Immature natural killer cell (primary cell): ENCODE results near the gene NSUN6. TPM values are rescaled to one million over a fixed set of nuclear protein-coding genes. Genes with fewer than 3 reads are reported as not detected.
A peak's percentile ranks its signal among the peaks of the same experiment; 100 is the strongest.
"Not testable (repeated sequence)": the region's sequence is repeated elsewhere in the genome, so short reads cannot be mapped to it uniquely, and the experiment has no call there.

Experiments used
- DNase-seq, 3 donors: peaks; one replicate each; pipeline ENCODE4 v3.0.0; 2022; ENCODE audit warnings: mixed read lengths in 1 of 3
- H3K27ac Mint-ChIP-seq, 6 donors: one replicate each; pipeline ENCODE4 v1.8.0; 2020; ENCODE audit warnings: mixed read lengths in 6 of 6, mild to moderate bottlenecking in 5 of 6, inconsistent platforms in 4 of 6, moderate library complexity in 3 of 6
- H3K27me3 Mint-ChIP-seq, 3 donors: one replicate each; pipeline ENCODE4 v1.8.0; 2020 to 2021; ENCODE audit warnings: low read depth in 3 of 3, mild to moderate bottlenecking in 3 of 3, mixed read lengths in 3 of 3, moderate library complexity in 3 of 3, inconsistent platforms in 1 of 3
- H3K36me3 Mint-ChIP-seq, 3 donors: one replicate each; pipeline ENCODE4 v1.8.0; 2020; ENCODE audit warnings: mixed read lengths in 3 of 3, inconsistent platforms in 2 of 3, mild to moderate bottlenecking in 2 of 3
- H3K4me1 Mint-ChIP-seq, 2 donors: one replicate each; pipeline ENCODE4 v1.8.0; 2020; ENCODE audit warnings: inconsistent platforms in 2 of 2, mild to moderate bottlenecking in 2 of 2, mixed read lengths in 2 of 2, moderate library complexity in 1 of 2
- H3K4me3 Mint-ChIP-seq, 5 donors: one replicate each; pipeline ENCODE4 v1.8.0; 2020; ENCODE audit warnings: mild to moderate bottlenecking in 5 of 5, mixed read lengths in 5 of 5, inconsistent platforms in 3 of 5, moderate library complexity in 3 of 5
- H3K9me3 Mint-ChIP-seq, 6 donors: one replicate each; pipeline ENCODE4 v1.8.0; 2020; ENCODE audit warnings: mild to moderate bottlenecking in 6 of 6, mixed read lengths in 6 of 6, inconsistent platforms in 4 of 6, moderate library complexity in 3 of 6
- polyA plus RNA-seq, 3 donors: library from polyadenylated mRNA; unstranded; fragments of 300-500 nt; fragmentation: Illumina TruSeq; gene quantifications; one replicate each; pipeline ENCODE4 v1.2.3, GENCODE V29; 2021

Gene NSUN6
- polyA plus RNA-seq, 3 donors from 2014 or later: 3.5 to 15.8 (median 6.1) TPM

DNA sequence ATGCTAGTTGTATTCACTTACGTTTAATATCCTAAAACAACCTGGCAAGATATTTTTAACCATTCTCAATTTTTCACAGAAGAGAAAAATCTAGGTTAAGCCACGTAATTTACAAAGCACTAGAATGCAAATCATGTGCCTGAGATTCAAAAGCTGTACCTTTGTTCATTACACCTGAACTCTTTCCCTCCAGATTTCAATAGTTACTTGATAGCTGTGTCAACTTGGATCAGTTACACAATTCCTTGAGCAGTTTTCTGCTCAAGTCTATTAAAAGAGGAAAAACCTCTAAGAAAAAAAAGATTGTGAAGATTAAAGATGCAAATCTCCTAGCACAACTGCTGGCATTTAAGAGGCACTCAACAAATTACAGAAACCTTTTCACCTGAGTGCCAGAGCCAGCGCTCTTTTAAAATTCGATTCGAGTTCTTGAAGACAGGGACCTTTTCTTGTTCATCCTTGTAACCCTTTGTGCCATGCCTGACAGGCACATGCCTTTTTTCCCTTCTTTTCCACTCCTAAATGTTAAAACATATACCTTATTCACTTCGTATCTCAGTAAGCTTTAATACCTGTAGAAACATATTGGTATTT lies 886 bp downstream of the NSUN6 start:
- peak in 1 of 3 donors; percentile 10 for DNase-seq
- H3K9me3 Mint-ChIP-seq: no peaks in the 10 kb centered on the region
- H3K27ac Mint-ChIP-seq: peak overlapping the region; percentile 94 to 100 (median 99)
- H3K4me3 Mint-ChIP-seq: peak overlapping the region; percentile 92 to 99 (median 99)
- peaks cover 7 to 15% (median 8%) of the 10 kb centered on the region in 3 donors for H3K27me3 Mint-ChIP-seq
- H3K36me3 Mint-ChIP-seq: peaks cover 0 to 23% (median 20%) of the 10 kb centered on the region in 3 donors
- H3K4me1 Mint-ChIP-seq: peaks cover 30 to 35% of the 10 kb centered on the region in 2 donors

DNA sequence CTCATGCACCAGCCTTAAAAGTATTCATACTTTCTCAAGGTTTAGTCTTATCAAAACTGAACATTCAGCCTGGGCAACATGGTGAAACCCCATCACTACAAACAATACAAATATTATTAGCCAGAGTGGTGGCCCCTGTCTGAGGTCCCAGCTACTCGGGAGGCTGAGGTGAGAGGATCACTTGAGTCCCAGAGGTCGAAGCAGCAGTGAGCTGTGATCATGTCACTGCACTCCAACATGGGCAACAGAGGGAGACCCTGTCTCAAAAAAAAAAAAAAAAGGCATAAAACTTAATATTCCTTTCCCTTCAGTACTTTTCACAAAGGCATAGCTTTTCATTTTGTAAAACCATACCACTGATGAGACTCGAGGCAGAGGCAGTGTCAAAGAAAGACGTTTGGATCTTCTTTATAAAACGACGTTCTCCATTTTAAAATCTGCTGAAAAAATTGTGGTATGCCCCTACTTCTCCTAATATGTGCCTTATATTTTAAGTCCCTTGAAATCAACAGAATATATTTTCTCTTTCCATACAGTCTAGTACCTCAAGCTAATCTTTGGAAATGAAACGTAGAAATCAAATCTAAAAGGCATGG lies 1.9 kb downstream of the NSUN6 start:
- H3K9me3 Mint-ChIP-seq: no peaks in the 10 kb centered on the region
- peaks cover 7 to 15% (median 8%) of the 10 kb centered on the region in 3 donors for H3K27me3 Mint-ChIP-seq
- H3K4me3 Mint-ChIP-seq: peak overlapping the region; percentile 53 to 99 (median 96)
- peak overlapping the region in 5 of 6 donors; percentile 24 to 100 (median 73) for H3K27ac Mint-ChIP-seq
- H3K4me1 Mint-ChIP-seq: peaks cover 30 to 35% of the 10 kb centered on the region in 2 donors
- H3K36me3 Mint-ChIP-seq: peaks cover 0 to 22% (median 16%) of the 10 kb centered on the region in 3 donors
- no peak for DNase-seq

DNA sequence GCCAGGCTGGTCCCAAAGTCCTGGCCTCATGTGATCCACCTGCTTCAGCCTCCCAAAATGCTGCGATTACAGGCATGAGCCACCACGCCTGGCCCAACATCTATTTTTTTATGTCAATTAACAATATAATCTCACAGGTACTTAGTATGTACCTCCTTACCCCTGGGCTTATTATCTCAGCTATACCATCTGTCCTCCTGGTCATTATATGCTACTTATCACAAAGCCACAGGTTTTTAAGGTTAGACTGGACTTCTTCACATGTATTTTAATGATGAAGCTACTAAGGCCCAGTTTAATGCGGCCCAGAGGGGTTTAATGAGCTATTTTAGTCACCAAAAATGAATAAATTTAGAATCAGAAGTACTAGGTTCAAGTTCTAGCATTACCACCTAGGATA lies 3.4 kb downstream of the NSUN6 start:
- no peaks in the 10 kb centered on the region for H3K9me3 Mint-ChIP-seq
- H3K27ac Mint-ChIP-seq: peak overlapping the region in 2 of 6 donors; percentile 10 to 16
- no peak overlapping the region for H3K4me3 Mint-ChIP-seq
- H3K4me1 Mint-ChIP-seq: peaks cover 30 to 35% of the 10 kb centered on the region in 2 donors
- peaks cover 0 to 26% (median 6%) of the 10 kb centered on the region in 3 donors for H3K36me3 Mint-ChIP-seq
- DNase-seq: no peak
- H3K27me3 Mint-ChIP-seq: peaks cover 7 to 15% (median 8%) of the 10 kb centered on the region in 3 donors

DNA sequence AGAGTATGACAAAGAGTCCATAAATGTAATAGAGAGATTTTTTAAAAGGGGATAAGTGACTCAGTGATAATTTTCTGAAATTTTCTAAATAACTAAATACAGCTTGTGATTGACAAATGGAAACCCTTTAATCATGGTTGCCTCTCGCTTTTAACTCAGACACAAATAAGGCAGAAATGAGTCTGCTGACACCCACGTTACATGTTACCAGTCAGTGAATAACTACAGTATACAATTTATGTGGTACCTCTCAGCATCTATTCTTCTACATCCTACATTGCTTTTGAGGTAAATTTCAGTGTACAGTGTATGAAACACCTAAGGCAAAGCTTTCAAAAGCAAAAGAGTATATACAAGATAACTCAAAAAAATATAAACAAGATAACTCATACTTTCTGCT lies 4.2 kb downstream of the NSUN6 start:
- Mint-ChIP-seq H3K27ac (no peak overlapping the region), H3K27me3 (peaks cover 7 to 10% (median 8%) of the 10 kb centered on the region in 3 donors), H3K4me1 (peaks cover 26 to 31% of the 10 kb centered on the region in 2 donors), H3K4me3 (no peak overlapping the region), H3K9me3 (no peaks in the 10 kb centered on the region), H3K36me3 (peaks cover 0 to 26% (median 4%) of the 10 kb centered on the region in 3 donors)
- no peak for DNase-seq

DNA sequence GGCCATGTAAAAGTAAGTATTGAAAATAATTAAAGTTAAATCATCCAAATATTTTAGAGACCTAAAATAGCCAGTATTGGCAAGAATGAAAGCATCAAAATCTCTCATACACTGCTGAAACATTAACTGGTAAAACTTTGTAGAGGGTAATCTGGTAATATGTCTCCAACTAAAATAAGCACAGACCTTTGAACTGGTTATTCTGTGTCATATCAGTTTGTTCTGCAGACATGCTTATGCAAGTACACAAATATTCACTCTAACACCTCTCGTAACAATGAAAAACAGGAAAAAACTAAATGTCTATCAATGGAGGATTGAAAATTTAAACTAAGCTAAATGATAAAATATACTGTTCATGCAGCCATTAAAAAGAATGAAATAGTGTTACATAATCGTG lies 11.7 kb downstream of the NSUN6 start:
- H3K27ac Mint-ChIP-seq, H3K27me3 Mint-ChIP-seq, H3K9me3 Mint-ChIP-seq, H3K4me3 Mint-ChIP-seq, H3K4me1 Mint-ChIP-seq, DNase-seq: not testable (repeated sequence)
- peaks cover 0 to 31% (median 0%) of the 10 kb centered on the region in 3 donors for H3K36me3 Mint-ChIP-seq

DNA sequence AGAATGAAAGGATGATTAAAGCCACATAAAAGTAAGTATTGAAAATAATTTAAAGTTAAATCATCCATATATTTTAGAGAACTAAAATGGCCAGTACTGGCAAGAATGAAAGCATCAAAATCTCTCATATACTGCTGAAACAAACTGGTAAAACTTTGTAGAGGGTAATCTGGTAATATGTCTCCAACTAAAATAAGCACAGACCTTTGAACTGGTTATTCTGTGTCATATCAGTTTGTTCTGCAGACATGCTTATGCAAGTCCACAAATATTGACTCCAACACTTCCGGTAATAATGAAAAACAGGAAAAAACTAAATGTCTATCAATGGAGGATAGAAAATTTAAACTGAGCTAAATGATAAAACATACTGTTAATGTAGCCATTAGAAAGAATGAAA lies 14.0 kb downstream of the NSUN6 start:
- H3K27me3 Mint-ChIP-seq, H3K4me3 Mint-ChIP-seq, H3K9me3 Mint-ChIP-seq, H3K4me1 Mint-ChIP-seq, DNase-seq: not testable (repeated sequence)
- H3K36me3 Mint-ChIP-seq: peaks cover 0 to 26% (median 10%) of the 10 kb centered on the region in 3 donors
- H3K27ac Mint-ChIP-seq: peak overlapping the region in 1 of 6 donors; percentile 49

DNA sequence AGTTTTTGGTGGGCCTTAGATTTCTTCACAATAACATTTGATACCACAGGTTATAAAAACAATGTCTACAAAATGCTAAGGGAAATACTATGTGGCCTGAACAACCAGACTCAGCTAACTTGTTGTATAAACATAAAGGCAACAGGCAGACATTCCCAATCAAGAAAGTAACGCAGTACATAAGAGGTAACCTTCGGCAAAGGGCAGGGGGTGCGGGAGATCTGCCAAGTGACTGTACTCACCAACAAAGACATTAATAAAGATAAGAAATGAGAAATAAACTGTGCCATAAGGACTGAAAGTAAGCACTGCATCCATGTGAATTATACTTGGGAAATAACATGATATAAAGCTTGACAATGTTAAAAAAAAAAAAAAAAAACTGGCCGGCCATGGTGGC lies 15.4 kb downstream of the NSUN6 start:
- Mint-ChIP-seq H3K27ac (no peak overlapping the region), H3K4me3 (no peak overlapping the region), H3K27me3 (peaks cover 0 to 2% (median 0%) of the 10 kb centered on the region in 3 donors), H3K9me3 (no peaks in the 10 kb centered on the region), H3K4me1 (no peaks in the 10 kb centered on the region), H3K36me3 (peaks cover 0 to 26% (median 10%) of the 10 kb centered on the region in 3 donors)
- no peak for DNase-seq

DNA sequence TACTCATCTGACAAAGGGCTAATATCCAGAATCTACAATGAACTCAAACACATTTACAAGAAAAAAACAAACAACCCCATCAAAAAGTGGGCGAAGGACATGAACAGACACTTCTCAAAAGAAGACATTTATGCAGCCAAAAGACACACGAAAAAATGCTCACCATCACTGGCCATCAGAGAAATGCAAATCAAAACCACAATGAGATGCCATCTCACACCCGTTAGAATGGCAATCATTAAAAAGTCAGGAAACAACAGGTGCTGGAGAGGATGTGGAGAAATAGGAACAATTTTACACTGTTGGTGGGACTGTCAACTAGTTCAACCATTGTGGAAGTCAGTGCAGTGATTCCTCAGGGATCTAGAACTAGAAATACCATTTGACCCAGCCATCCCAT lies 18.9 kb downstream of the NSUN6 start:
- peaks cover 0 to 18% (median 13%) of the 10 kb centered on the region in 3 donors for H3K36me3 Mint-ChIP-seq
- DNase-seq, H3K27ac Mint-ChIP-seq, H3K4me1 Mint-ChIP-seq, H3K27me3 Mint-ChIP-seq, H3K9me3 Mint-ChIP-seq, H3K4me3 Mint-ChIP-seq: not testable (repeated sequence)

DNA sequence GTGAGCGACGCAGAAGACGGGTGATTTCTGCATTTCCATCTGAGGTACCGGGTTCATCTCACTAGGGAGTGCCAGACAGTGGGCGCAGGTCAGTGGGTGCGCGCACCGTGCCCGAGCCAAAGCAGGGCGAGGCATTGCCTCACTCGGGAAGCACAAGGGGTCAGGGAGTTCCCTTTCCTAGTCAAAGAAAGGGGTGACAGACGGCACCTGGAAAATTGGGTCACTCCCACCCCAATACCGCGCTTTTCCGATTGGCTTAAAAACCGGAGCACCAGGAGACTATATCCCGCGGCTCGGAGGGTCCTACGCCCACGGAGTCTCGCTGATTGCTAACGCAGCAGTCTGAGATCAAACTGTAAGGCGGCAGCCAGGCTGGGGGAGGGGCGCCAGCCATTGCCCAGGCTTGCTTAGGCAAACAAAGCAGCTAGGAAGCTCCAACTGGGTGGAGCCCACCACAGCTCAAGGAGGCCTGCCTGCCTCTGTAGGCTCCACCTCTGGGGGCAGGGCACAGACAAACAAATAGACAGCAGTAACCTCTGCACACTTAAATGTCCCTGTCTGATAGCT lies 23.9 kb downstream of the NSUN6 start:
- H3K36me3 Mint-ChIP-seq, H3K9me3 Mint-ChIP-seq, H3K27me3 Mint-ChIP-seq: not testable (repeated sequence)
- DNase-seq: peak; percentile 65 to 66 (median 65)
- peaks cover 12 to 14% of the 10 kb centered on the region in 2 donors for H3K4me1 Mint-ChIP-seq
- peak overlapping the region; percentile 78 to 92 (median 90) for H3K27ac Mint-ChIP-seq
- peak overlapping the region; percentile 88 to 93 (median 92) for H3K4me3 Mint-ChIP-seq

DNA sequence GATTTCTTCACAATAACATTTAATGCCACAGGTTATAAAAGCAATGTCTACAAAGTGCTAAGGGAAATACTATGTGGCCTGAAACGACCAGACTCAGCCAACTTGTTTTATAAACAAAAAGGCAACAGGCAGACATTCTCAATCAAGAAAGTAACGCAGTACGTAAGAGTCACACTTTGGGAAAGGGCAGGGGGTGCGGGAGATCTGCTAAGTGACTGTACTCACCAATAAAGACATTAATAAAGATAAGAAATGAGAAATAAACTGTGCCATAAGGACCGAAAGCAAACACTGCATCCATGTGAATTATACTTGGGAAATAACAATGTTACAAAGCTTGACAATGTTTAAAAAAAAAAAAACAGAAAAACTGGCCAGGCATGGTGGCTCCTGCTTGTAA lies 25.5 kb downstream of the NSUN6 start:
- Mint-ChIP-seq H3K27me3 (peaks cover 0 to 4% (median 0%) of the 10 kb centered on the region in 3 donors), H3K4me1 (peaks cover 12 to 14% of the 10 kb centered on the region in 2 donors), H3K4me3 (peak overlapping the region in 4 of 5 donors; percentile 19 to 38 (median 30)), H3K27ac (peak overlapping the region in 1 of 6 donors; percentile 11), H3K9me3 (no peaks in the 10 kb centered on the region), H3K36me3 (peaks cover 0 to 14% (median 13%) of the 10 kb centered on the region in 3 donors)
- DNase-seq: no peak

DNA sequence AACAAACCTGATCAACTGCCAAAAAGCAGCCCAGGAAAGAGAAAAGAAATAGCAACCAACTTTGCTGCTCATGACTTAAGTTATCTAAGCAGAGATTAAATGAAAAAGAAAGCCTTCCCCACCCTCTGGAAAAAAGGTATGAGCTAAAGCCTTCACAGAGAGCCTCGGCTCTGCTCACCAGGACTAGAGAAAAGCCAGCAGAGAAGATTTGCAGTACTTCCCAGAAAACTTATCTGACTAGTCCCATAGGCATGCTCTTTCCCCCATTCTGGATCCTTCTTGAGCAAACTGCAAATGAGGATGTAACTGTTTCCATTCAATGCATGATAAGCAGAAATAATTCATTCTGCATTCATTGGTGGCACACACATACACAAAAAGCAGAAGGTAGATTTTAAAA lies 27.7 kb downstream of the NSUN6 start:
- H3K9me3 Mint-ChIP-seq, H3K4me3 Mint-ChIP-seq, H3K27ac Mint-ChIP-seq, DNase-seq, H3K27me3 Mint-ChIP-seq: not testable (repeated sequence)
- peaks cover 12 to 14% of the 10 kb centered on the region in 2 donors for H3K4me1 Mint-ChIP-seq
- H3K36me3 Mint-ChIP-seq: peaks cover 6 to 25% (median 23%) of the 10 kb centered on the region in 3 donors

DNA sequence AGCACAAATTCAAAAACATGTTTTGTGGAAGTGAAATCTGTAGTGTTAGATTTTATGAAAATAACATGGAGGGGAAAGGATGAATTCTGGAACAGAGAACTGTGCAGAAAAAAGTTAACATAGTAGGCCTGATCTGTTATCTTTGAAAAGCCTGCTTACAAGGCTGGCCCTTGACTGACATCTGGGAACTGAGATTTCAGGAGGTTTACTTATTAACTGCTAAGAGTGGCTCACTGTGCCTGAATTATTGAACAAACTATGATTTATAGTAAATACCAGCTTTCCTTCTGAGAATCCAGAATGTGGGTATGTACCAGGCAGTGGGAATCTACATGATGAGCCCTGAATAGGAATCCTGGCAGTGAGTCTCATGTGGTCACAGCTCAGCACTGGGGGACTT lies 30.5 kb downstream of the NSUN6 start:
- H3K36me3 Mint-ChIP-seq: peaks cover 6 to 36% (median 20%) of the 10 kb centered on the region in 3 donors
- H3K4me1 Mint-ChIP-seq: no peaks in the 10 kb centered on the region

DNA sequence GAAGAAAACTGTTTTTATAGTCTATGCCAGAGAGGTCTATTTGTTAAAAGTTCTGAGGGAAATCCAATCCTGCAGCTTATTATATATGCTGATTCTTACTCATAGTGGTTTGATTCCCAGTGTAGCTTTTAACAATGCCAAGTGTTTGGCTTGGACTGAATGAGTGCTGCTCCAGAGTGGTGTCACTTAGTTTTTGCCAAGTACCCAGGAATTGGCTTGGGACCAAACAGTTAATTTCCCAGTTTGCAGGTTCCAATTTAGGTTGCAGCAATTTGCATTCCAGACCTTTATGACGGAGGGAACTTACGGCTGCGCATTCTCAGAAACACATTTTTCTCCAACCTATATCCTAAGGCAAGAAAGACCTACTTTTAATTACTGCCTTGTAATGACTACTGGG lies 32.4 kb downstream of the NSUN6 start:
- H3K4me3 Mint-ChIP-seq: no peak overlapping the region
- peaks cover 12 to 44% (median 26%) of the 10 kb centered on the region in 3 donors for H3K36me3 Mint-ChIP-seq
- peaks cover 0 to 2% (median 0%) of the 10 kb centered on the region in 3 donors for H3K27me3 Mint-ChIP-seq
- no peaks in the 10 kb centered on the region for H3K9me3 Mint-ChIP-seq
- H3K27ac Mint-ChIP-seq: peak overlapping the region in 1 of 6 donors; percentile 34
- DNase-seq: no peak
- no peaks in the 10 kb centered on the region for H3K4me1 Mint-ChIP-seq

More for the DNA sequence above, 30.5 kb downstream of the NSUN6 start:
- H3K9me3 Mint-ChIP-seq: no peaks in the 10 kb centered on the region
- H3K27me3 Mint-ChIP-seq: peaks cover 0 to 2% (median 0%) of the 10 kb centered on the region in 3 donors
- H3K4me3 Mint-ChIP-seq: no peak overlapping the region
- no peak for DNase-seq
- no peak overlapping the region for H3K27ac Mint-ChIP-seq

DNA sequence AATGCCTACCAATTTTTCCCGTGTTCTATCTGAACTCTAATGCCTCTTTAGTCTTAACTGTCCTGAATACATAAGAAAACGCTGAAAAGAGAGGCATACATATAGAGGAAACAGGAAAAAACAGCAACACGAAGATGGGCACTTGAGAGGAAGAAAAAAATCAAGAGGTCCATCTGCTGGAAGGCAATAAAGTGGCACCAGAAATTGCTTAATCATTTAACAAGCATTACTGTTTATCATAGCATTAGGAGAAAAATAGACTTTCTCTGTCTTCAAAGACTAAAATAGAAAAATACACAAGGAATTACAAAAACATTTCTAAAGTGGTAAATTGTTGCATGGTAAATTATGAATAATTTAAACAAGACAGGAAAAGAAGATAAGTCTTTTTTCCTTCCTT lies 35.0 kb downstream of the NSUN6 start:
- peaks cover 17 to 43% (median 25%) of the 10 kb centered on the region in 3 donors for H3K36me3 Mint-ChIP-seq
- H3K27me3 Mint-ChIP-seq: peaks cover 0 to 2% (median 0%) of the 10 kb centered on the region in 3 donors
- H3K27ac Mint-ChIP-seq: no peak overlapping the region
- no peaks in the 10 kb centered on the region for H3K4me1 Mint-ChIP-seq
- no peak for DNase-seq
- no peak overlapping the region for H3K4me3 Mint-ChIP-seq
- H3K9me3 Mint-ChIP-seq: no peaks in the 10 kb centered on the region
